Nucleus accumbens (tissue), 56 donors: Measurements from ENCODE around the gene NR1H3.

ENCODE experiments used
- DNase-seq, 56 donors: peaks; one replicate each; lab custom pipeline; 2025; lab: John Stamatoyannopoulos, UW

Gene NR1H3

GRCh38 chr11:47269002-47269828 is 11.4 kb downstream of the NR1H3 start:
- DNase-seq = peak in 55 of 56 donors; percentile 46 to 93 (median 86)

- peak in 52 of 56 donors; percentile 44 to 93 (median 86) for DNase-seq
These were observed 12.1 kb downstream of the NR1H3 start, which contains the start of gene MADD for GRCh38 chr11:47269829-47270305. Gene MADD, plus strand, starts transcription at chr11:47270133.

GRCh38 chr11:47270331-47271271 is 12.8 kb downstream of the NR1H3 start:
- peak in 21 of 56 donors; percentile 5 to 62 (median 24) for DNase-seq

- DNase-seq = no peak
These were observed 13.5 kb downstream of the NR1H3 start for GRCh38 chr11:47271328-47271727.

- peak in 14 of 56 donors; percentile 1 to 33 (median 12) for DNase-seq
These were observed 14.3 kb downstream of the NR1H3 start for GRCh38 chr11:47271961-47272661.

- no peak for DNase-seq
These were observed 14.9 kb downstream of the NR1H3 start for GRCh38 chr11:47272706-47273105.

GRCh38 chr11:47274495-47275235 is 16.9 kb downstream of the NR1H3 start:
- DNase-seq = no peak

- DNase-seq = no peak
These were observed 19.1 kb downstream of the NR1H3 start for GRCh38 chr11:47276923-47277322.

- no peak for DNase-seq
These were observed 20.3 kb downstream of the NR1H3 start for GRCh38 chr11:47278058-47278457.

- DNase-seq = no peak
These were observed 21.0 kb downstream of the NR1H3 start for GRCh38 chr11:47278769-47279168.

GRCh38 chr11:47280099-47280498 is 22.3 kb downstream of the NR1H3 start:
- no peak for DNase-seq

GRCh38 chr11:47280860-47281259 is 23.1 kb downstream of the NR1H3 start:
- no peak for DNase-seq

- DNase-seq = no peak
These were observed 24.7 kb downstream of the NR1H3 start for GRCh38 chr11:47282462-47282861.

- DNase-seq = no peak
These were observed 26.4 kb downstream of the NR1H3 start for GRCh38 chr11:47284151-47284550.

GRCh38 chr11:47285969-47286770 is 28.4 kb downstream of the NR1H3 start:
- no peak for DNase-seq

- no peak for DNase-seq
These were observed 30.3 kb downstream of the NR1H3 start for GRCh38 chr11:47288066-47288465.

GRCh38 chr11:47289856-47290255 is 32.1 kb downstream of the NR1H3 start:
- DNase-seq = no peak

- DNase-seq = no peak
These were observed 37.6 kb downstream of the NR1H3 start for GRCh38 chr11:47295385-47295784.

GRCh38 chr11:47296045-47296444 is 38.2 kb downstream of the NR1H3 start:
- no peak for DNase-seq
